Nephron progenitor cell (in vitro differentiated cells): ENCODE measurements around the gene ADAMTS9.

Source experiments
- DNase-seq: peaks from one replicate; pipeline ENCODE4 v3.0.0; 2021
- H3K27ac Mint-ChIP-seq: 2 replicates; pipeline ENCODE4 v1.8.0; 2021; ENCODE audit warnings: mild to moderate bottlenecking, moderate library complexity, mixed read lengths
- H3K27me3 Mint-ChIP-seq: 2 replicates; pipeline ENCODE4 v1.8.0; 2021; ENCODE audit warnings: mild to moderate bottlenecking, low read depth, mixed read lengths; ENCODE audit not compliant: poor library complexity
- H3K36me3 Mint-ChIP-seq: 2 replicates; pipeline ENCODE4 v1.8.0; 2021; ENCODE audit warnings: low read depth, mixed read lengths
- H3K4me1 Mint-ChIP-seq: 2 replicates; pipeline ENCODE4 v1.8.0; 2021; ENCODE audit warnings: mixed read lengths
- H3K4me3 Mint-ChIP-seq: 2 replicates; pipeline ENCODE4 v1.8.0; 2021; ENCODE audit warnings: mild to moderate bottlenecking, moderate library complexity, mixed read lengths
- H3K9me3 Mint-ChIP-seq: 2 replicates; pipeline ENCODE4 v1.8.0; 2021; ENCODE audit warnings: mild to moderate bottlenecking, moderate library complexity, mixed read lengths
- TF ChIP-seq, protein P1 (sequence below): fragments of 200-600 bp; sonication (generic); IDR thresholded peaks from 2 replicates; pipeline ENCODE4 v1.5.0; 2021; ENCODE audit warnings: antibody characterized with exemption

Gene ADAMTS9

DNA sequence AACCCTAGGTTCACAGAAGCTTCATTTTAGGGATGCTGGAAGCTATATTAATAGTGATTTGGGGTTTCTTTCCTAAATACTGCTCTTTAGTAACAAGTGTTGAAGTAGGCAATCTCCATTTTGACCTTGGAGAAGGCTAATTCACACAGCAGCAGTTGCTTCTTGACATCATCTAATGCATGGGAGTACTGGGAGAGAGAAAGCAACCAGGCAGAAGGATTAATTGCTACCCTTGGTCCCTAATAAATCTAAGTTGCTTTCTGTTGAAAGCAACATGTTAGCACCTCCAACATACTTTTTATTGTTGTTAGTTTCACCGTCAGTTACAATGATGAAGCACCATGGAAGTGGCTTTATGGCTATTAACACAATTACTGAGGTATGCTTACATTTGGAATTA is 96.2 kb downstream of the ADAMTS9 start:
- H3K27me3 Mint-ChIP-seq: peaks cover 9% of the 10 kb centered on the region
- H3K4me1 Mint-ChIP-seq: peaks cover 36% of the 10 kb centered on the region
- TF ChIP-seq, protein P1, sequence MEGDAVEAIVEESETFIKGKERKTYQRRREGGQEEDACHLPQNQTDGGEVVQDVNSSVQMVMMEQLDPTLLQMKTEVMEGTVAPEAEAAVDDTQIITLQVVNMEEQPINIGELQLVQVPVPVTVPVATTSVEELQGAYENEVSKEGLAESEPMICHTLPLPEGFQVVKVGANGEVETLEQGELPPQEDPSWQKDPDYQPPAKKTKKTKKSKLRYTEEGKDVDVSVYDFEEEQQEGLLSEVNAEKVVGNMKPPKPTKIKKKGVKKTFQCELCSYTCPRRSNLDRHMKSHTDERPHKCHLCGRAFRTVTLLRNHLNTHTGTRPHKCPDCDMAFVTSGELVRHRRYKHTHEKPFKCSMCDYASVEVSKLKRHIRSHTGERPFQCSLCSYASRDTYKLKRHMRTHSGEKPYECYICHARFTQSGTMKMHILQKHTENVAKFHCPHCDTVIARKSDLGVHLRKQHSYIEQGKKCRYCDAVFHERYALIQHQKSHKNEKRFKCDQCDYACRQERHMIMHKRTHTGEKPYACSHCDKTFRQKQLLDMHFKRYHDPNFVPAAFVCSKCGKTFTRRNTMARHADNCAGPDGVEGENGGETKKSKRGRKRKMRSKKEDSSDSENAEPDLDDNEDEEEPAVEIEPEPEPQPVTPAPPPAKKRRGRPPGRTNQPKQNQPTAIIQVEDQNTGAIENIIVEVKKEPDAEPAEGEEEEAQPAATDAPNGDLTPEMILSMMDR: no peak
- peaks cover 48% of the 10 kb centered on the region for H3K36me3 Mint-ChIP-seq
- DNase-seq: no peak
- no peak overlapping the region for H3K4me3 Mint-ChIP-seq
- no peaks in the 10 kb centered on the region for H3K9me3 Mint-ChIP-seq
- H3K27ac Mint-ChIP-seq: no peak overlapping the region

GRCh38 chr3:64588380-64588779 is 99.4 kb downstream of the ADAMTS9 start:
- H3K4me3 Mint-ChIP-seq: peak overlapping the region; percentile 52
- peaks cover 59% of the 10 kb centered on the region for H3K4me1 Mint-ChIP-seq
- peaks cover 3% of the 10 kb centered on the region for H3K27me3 Mint-ChIP-seq
- peak overlapping the region; percentile 14 for H3K27ac Mint-ChIP-seq
- TF ChIP-seq, protein P1: no peak
- H3K9me3 Mint-ChIP-seq: no peaks in the 10 kb centered on the region
- peaks cover 18% of the 10 kb centered on the region for H3K36me3 Mint-ChIP-seq
- no peak for DNase-seq

DNA sequence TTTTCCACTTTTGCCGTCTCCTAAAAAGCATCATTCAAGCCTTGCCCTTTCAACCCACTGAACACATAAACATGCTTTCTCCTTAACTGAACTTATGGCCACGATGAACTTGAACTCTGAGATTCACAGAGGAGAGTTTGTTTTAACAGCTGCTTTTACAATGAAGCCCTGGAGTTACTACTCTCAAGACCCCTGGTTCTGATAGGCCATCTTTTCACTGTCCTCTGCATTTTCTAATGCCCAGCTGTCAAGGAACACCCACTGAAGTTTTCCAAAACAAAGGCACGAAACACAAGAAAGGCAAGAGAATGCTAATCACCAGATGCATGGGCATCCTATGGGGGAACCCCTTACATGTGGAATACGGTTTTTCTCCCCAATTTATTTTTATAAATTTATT is 100.8 kb downstream of the ADAMTS9 start:
- H3K4me3 Mint-ChIP-seq: no peak overlapping the region
- TF ChIP-seq, protein P1: no peak
- peaks cover 3% of the 10 kb centered on the region for H3K27me3 Mint-ChIP-seq
- H3K36me3 Mint-ChIP-seq: peaks cover 5% of the 10 kb centered on the region
- H3K4me1 Mint-ChIP-seq: peaks cover 64% of the 10 kb centered on the region
- no peak overlapping the region for H3K27ac Mint-ChIP-seq
- H3K9me3 Mint-ChIP-seq: no peaks in the 10 kb centered on the region
- no peak for DNase-seq

DNA sequence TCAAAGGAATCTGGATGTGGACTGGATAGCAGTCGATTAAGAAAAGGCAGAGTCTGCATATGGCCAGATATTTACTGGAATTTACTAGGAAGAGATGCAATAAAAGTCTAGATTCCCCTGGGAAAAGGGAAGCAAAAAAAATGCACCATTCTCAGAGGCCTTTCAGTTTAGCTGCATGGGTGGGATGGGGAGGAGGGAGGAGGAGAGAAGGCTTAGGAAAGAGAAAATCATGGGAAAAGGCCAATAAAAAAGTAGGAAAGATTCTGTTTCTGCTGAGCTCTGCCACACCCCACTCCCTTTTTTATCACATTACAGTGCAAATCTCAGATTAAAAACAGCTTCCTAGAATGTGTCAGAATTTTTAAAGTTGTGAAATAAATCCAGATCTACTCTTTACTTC is 103.6 kb downstream of the ADAMTS9 start:
- Mint-ChIP-seq H3K27me3 (peaks cover 3% of the 10 kb centered on the region), H3K4me1 (peaks cover 62% of the 10 kb centered on the region), H3K9me3 (no peaks in the 10 kb centered on the region), H3K4me3 (no peak overlapping the region), H3K36me3 (peaks cover 15% of the 10 kb centered on the region), H3K27ac (peak overlapping the region; percentile 77)
- TF ChIP-seq, protein P1: no peak
- DNase-seq: no peak

- TF ChIP-seq, protein P1: no peak
- H3K4me1 Mint-ChIP-seq: peaks cover 34% of the 10 kb centered on the region
- H3K36me3 Mint-ChIP-seq: peaks cover 19% of the 10 kb centered on the region
- H3K9me3 Mint-ChIP-seq: no peaks in the 10 kb centered on the region
- no peak for DNase-seq
- H3K4me3 Mint-ChIP-seq: no peak overlapping the region
- H3K27me3 Mint-ChIP-seq: peaks cover 2% of the 10 kb centered on the region
- no peak overlapping the region for H3K27ac Mint-ChIP-seq
Observed at GRCh38 chr3:64578797-64579196, 109.0 kb downstream of the ADAMTS9 start.

DNA sequence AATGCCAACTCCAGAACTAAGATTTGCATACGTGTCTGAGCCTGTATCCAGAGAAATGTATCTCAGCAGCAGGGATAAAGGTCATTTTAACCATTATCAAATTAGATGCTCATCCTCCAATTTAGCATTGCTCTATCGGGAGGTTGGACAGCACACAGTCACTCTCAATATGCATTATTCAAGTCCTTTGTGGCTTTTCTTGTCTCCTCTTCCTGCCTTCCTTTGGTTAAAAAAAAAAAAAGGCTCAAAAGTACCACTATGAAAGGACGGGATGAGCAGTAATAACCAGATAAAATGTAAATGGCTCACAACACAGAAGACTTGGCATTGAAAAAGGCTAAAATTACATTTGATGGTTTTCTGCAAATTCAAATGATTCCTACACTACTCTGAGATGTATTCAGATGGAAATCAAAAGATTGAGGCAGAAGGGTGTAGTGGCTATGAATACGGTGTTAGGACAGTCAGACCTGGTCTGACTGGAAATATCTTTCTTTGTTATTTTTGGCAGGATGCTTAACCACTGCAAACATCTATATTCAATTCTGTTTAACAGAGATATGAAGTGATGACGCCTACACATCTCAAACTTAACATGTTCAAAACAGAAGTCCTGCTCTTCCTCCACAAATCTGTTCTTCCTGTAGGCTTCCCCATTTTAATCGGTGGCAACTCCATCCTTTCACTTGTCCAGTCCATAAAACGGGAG is 109.6 kb downstream of the ADAMTS9 start:
- Mint-ChIP-seq H3K4me1 (peaks cover 29% of the 10 kb centered on the region), H3K27me3 (peaks cover 2% of the 10 kb centered on the region), H3K36me3 (peaks cover 24% of the 10 kb centered on the region), H3K27ac (no peak overlapping the region), H3K9me3 (no peaks in the 10 kb centered on the region), H3K4me3 (no peak overlapping the region)
- no peak for DNase-seq
- TF ChIP-seq, protein P1: no peak
